HG03558 (cell line): ENCODE data around the gene ACAT2.
A peak's percentile ranks its signal among the peaks of the same experiment; 100 is the strongest.
"Not testable (repeated sequence)": the region's sequence is repeated elsewhere in the genome, so short reads cannot be mapped to it uniquely, and the experiment has no call there.

Experiments
- ATAC-seq: cut with Tn5 transposase; IDR thresholded peaks from one replicate; pipeline ENCODE4 v1.9.1; 2021; ENCODE audit warnings: moderate number of reproducible peaks; ENCODE audit not compliant: unreplicated experiment; ENCODE audit errors: extremely low read depth

The ACAT2 gene

GRCh38 chr6:159762681-159763293 lies 942 bp downstream of the ACAT2 start:
- no peak for ATAC-seq

- ATAC-seq: no peak
These were observed 5.1 kb downstream of the ACAT2 start for GRCh38 chr6:159766906-159767305.

- ATAC-seq: no peak
These were observed 7.6 kb downstream of the ACAT2 start for GRCh38 chr6:159769470-159769869.

GRCh38 chr6:159772196-159772595 lies 10.4 kb downstream of the ACAT2 start:
- no peak for ATAC-seq

GRCh38 chr6:159777240-159777904 lies 15.5 kb downstream of the ACAT2 start:
- no peak for ATAC-seq

GRCh38 chr6:159778131-159778530 lies 16.3 kb downstream of the ACAT2 start:
- ATAC-seq: no peak

GRCh38 chr6:159778542-159779103 lies 16.8 kb downstream of the ACAT2 start:
- ATAC-seq: no peak

GRCh38 chr6:159788276-159788675 lies 26.4 kb downstream of the ACAT2 start:
- ATAC-seq: no peak

- ATAC-seq: no peak
These were observed 27.0 kb downstream of the ACAT2 start for GRCh38 chr6:159788753-159789376.

GRCh38 chr6:159789377-159790148 lies 27.7 kb downstream of the ACAT2 start, which contains the start of gene TCP1:
Gene TCP1 (minus strand): TSS chr6:159789602. CDS start chr6:159789468, 134 bp downstream.
- ATAC-seq: peak; percentile 44

- peak; percentile 80 for ATAC-seq
These were observed 28.5 kb downstream of the ACAT2 start, which contains the start of gene MRPL18 for GRCh38 chr6:159790149-159790955. Gene MRPL18 (plus strand): TSS chr6:159790467. CDS start chr6:159790588, 121 bp downstream.

GRCh38 chr6:159790956-159791598 lies 29.2 kb downstream of the ACAT2 start:
- ATAC-seq: no peak

GRCh38 chr6:159794976-159795375 lies 33.1 kb downstream of the ACAT2 start:
- not testable (repeated sequence) for ATAC-seq

- no peak for ATAC-seq
These were observed 35.7 kb downstream of the ACAT2 start for GRCh38 chr6:159797554-159797953.

GRCh38 chr6:159800141-159800865 lies 38.5 kb downstream of the ACAT2 start, which contains the start of gene PNLDC1:
Gene PNLDC1 (plus strand): TSS chr6:159800276. CDS start chr6:159800308, 32 bp downstream.
- no peak for ATAC-seq

GRCh38 chr6:159801935-159802334 lies 40.1 kb downstream of the ACAT2 start:
- ATAC-seq: no peak

GRCh38 chr6:159804504-159804903 lies 42.7 kb downstream of the ACAT2 start:
- ATAC-seq: no peak

- no peak for ATAC-seq
These were observed 43.7 kb downstream of the ACAT2 start for GRCh38 chr6:159805440-159806020.
